Adrenal gland (tissue), 5 donors: ENCODE data around the gene RNF7.

Experiments used
- POLR2A ChIP-seq, 2 donors: fragments of 450-650 bp; IDR thresholded peaks; one replicate each; pipeline ENCODE4 v1.6.1; 2017; ENCODE audit warnings: antibody characterized with exemption in 2 of 2, mild to moderate bottlenecking in 2 of 2, moderate library complexity in 1 of 2
- TF ChIP-seq, protein P1 (sequence below), 6 experiments: fragments of 450-650 bp in 4 of 6; fragments of 200-600 bp in 2 of 6; sonication (generic) in 1 of 6; IDR thresholded peaks; 1 replicate in 5 of 6; 2 replicates in 1 of 6; pipeline versions ENCODE4 v1.5.1 to v1.8.0; 2016 to 2021; ENCODE audit warnings: antibody characterized with exemption in 6 of 6, mild to moderate bottlenecking in 2 of 6, moderate library complexity in 1 of 6
- donor health status: DM: no; HTN: no; CAD: no.

DNA sequence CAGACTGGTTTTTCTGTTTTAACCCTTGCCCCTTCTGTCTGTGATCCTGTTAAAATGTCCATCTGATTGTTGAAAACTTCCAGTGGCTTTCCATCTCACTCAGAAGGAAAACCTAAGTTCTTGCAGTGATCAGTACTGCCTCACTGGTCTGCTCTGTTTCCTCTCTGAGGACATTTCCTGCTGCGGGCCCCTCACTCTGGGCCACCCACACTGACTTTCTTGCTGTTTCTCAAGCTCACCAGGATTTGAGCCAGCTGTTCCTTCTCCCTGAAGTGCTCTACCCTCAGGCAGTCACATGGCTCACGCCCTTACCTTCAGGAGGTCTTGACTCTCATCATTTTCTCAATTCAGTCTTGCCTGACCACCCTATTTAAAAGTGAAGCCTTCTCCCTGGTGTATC is 26.9 kb downstream of the RNF7 start:
- TF ChIP-seq POLR2A (IDR thresholded peaks at IDR 0.05): no peak
- TF ChIP-seq, protein P1, sequence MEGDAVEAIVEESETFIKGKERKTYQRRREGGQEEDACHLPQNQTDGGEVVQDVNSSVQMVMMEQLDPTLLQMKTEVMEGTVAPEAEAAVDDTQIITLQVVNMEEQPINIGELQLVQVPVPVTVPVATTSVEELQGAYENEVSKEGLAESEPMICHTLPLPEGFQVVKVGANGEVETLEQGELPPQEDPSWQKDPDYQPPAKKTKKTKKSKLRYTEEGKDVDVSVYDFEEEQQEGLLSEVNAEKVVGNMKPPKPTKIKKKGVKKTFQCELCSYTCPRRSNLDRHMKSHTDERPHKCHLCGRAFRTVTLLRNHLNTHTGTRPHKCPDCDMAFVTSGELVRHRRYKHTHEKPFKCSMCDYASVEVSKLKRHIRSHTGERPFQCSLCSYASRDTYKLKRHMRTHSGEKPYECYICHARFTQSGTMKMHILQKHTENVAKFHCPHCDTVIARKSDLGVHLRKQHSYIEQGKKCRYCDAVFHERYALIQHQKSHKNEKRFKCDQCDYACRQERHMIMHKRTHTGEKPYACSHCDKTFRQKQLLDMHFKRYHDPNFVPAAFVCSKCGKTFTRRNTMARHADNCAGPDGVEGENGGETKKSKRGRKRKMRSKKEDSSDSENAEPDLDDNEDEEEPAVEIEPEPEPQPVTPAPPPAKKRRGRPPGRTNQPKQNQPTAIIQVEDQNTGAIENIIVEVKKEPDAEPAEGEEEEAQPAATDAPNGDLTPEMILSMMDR (IDR thresholded peaks at IDR 0.05): no peak
